Progenitor cell of endocrine pancreas (in vitro differentiated cells): Measurements from ENCODE around the gene PROC. TPM values are rescaled to one million over a fixed set of nuclear protein-coding genes. Genes with fewer than 3 reads are reported as not detected.

ENCODE experiments used
- DNase-seq: peaks from one replicate; pipeline ENCODE4 v3.0.0; 2021; ENCODE audit warnings: low spot score; ENCODE audit not compliant: unreplicated experiment
- H3K27ac Mint-ChIP-seq: 2 replicates; pipeline ENCODE4 v1.8.0; 2021; ENCODE audit warnings: mild to moderate bottlenecking, moderate library complexity, mixed read lengths
- H3K27me3 Mint-ChIP-seq: 2 replicates; pipeline ENCODE4 v1.8.0; 2021; ENCODE audit warnings: mixed read lengths
- H3K36me3 Mint-ChIP-seq: 2 replicates; pipeline ENCODE4 v1.8.0; 2022; ENCODE audit warnings: mixed read lengths; ENCODE audit not compliant: insufficient read depth
- H3K4me1 Mint-ChIP-seq: 2 replicates; pipeline ENCODE4 v1.8.0; 2021; ENCODE audit warnings: low read depth, mixed read lengths
- H3K4me3 Mint-ChIP-seq: 2 replicates; pipeline ENCODE4 v1.8.0; 2021; ENCODE audit warnings: low read depth, mild to moderate bottlenecking, moderate library complexity, mixed read lengths
- H3K9me3 Mint-ChIP-seq: 2 replicates; pipeline ENCODE4 v1.8.0; 2021; ENCODE audit warnings: low read depth, mixed read lengths
- total RNA-seq: library from RNA; stranded (reverse); gene quantifications from 2 replicates; pipeline ENCODE4 v1.2.1, GENCODE V29; 2021
- TF ChIP-seq, protein P1 (sequence below): fragments of 200-600 bp; sonication (generic); IDR thresholded peaks from one replicate; pipeline ENCODE4 v1.5.0; 2021; ENCODE audit warnings: antibody characterized with exemption, mild to moderate bottlenecking; ENCODE audit not compliant: unreplicated experiment

Gene PROC
- total RNA-seq, 1 donor from 2014 or later: 18.7 TPM

- no peak overlapping the region for H3K4me3 Mint-ChIP-seq
- H3K27ac Mint-ChIP-seq: no peak overlapping the region
- TF ChIP-seq, protein P1, sequence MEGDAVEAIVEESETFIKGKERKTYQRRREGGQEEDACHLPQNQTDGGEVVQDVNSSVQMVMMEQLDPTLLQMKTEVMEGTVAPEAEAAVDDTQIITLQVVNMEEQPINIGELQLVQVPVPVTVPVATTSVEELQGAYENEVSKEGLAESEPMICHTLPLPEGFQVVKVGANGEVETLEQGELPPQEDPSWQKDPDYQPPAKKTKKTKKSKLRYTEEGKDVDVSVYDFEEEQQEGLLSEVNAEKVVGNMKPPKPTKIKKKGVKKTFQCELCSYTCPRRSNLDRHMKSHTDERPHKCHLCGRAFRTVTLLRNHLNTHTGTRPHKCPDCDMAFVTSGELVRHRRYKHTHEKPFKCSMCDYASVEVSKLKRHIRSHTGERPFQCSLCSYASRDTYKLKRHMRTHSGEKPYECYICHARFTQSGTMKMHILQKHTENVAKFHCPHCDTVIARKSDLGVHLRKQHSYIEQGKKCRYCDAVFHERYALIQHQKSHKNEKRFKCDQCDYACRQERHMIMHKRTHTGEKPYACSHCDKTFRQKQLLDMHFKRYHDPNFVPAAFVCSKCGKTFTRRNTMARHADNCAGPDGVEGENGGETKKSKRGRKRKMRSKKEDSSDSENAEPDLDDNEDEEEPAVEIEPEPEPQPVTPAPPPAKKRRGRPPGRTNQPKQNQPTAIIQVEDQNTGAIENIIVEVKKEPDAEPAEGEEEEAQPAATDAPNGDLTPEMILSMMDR: no peak
- no peaks in the 10 kb centered on the region for H3K27me3 Mint-ChIP-seq
- no peaks in the 10 kb centered on the region for H3K9me3 Mint-ChIP-seq
- DNase-seq: no peak
- peaks cover 2% of the 10 kb centered on the region for H3K36me3 Mint-ChIP-seq
- H3K4me1 Mint-ChIP-seq: peaks cover 10% of the 10 kb centered on the region
These were observed 16.3 kb downstream of the PROC start for GRCh38 chr2:127434515-127434914.

DNA sequence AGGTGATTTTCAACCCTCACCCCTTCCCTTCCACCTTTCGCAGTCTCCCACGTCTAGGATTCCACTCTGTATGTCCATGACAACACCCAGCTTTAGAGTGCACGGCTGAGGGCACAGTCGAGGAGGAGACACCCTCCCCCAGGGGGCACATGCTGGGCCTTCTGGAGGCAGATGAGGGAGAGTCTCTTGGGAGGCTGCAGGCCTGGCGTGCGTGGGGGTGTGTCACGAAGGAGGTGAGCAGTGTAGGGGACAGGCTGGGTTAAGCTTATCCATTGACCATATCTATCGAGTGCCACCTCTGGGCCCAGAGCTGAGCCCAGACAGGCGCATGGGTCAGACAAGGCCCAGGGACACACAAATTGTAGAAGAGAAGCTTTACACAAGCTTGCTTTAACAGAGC lies 18.8 kb downstream of the PROC start:
- no peaks in the 10 kb centered on the region for H3K27me3 Mint-ChIP-seq
- H3K9me3 Mint-ChIP-seq: peaks cover 11% of the 10 kb centered on the region
- H3K36me3 Mint-ChIP-seq: peaks cover 6% of the 10 kb centered on the region
- TF ChIP-seq, protein P1: no peak
- peaks cover 10% of the 10 kb centered on the region for H3K4me1 Mint-ChIP-seq
- no peak overlapping the region for H3K4me3 Mint-ChIP-seq
- DNase-seq: no peak
- no peak overlapping the region for H3K27ac Mint-ChIP-seq

- no peak for DNase-seq
- Mint-ChIP-seq H3K36me3 (peaks cover 9% of the 10 kb centered on the region), H3K4me1 (peaks cover 10% of the 10 kb centered on the region), H3K9me3 (peaks cover 16% of the 10 kb centered on the region), H3K27ac (peak overlapping the region; percentile 84), H3K4me3 (no peak overlapping the region), H3K27me3 (no peaks in the 10 kb centered on the region)
- TF ChIP-seq, protein P1: no peak
These were observed 19.8 kb downstream of the PROC start for GRCh38 chr2:127437781-127438726.

- DNase-seq: no peak
- H3K27ac Mint-ChIP-seq: no peak overlapping the region
- H3K27me3 Mint-ChIP-seq: no peaks in the 10 kb centered on the region
- no peak overlapping the region for H3K4me3 Mint-ChIP-seq
- H3K36me3 Mint-ChIP-seq: peaks cover 11% of the 10 kb centered on the region
- TF ChIP-seq, protein P1: no peak
- H3K4me1 Mint-ChIP-seq: peaks cover 10% of the 10 kb centered on the region
- peaks cover 22% of the 10 kb centered on the region for H3K9me3 Mint-ChIP-seq
These were observed 21.1 kb downstream of the PROC start for GRCh38 chr2:127439343-127439742.

- no peak overlapping the region for H3K4me3 Mint-ChIP-seq
- TF ChIP-seq, protein P1: no peak
- no peak for DNase-seq
- H3K36me3 Mint-ChIP-seq: peaks cover 5% of the 10 kb centered on the region
- peaks cover 7% of the 10 kb centered on the region for H3K9me3 Mint-ChIP-seq
- no peak overlapping the region for H3K27ac Mint-ChIP-seq
- H3K27me3 Mint-ChIP-seq: no peaks in the 10 kb centered on the region
- H3K4me1 Mint-ChIP-seq: peaks cover 7% of the 10 kb centered on the region
These were observed 30.3 kb downstream of the PROC start for GRCh38 chr2:127448526-127448925.
